ENCODE data around the gene ERC2.

DNA sequence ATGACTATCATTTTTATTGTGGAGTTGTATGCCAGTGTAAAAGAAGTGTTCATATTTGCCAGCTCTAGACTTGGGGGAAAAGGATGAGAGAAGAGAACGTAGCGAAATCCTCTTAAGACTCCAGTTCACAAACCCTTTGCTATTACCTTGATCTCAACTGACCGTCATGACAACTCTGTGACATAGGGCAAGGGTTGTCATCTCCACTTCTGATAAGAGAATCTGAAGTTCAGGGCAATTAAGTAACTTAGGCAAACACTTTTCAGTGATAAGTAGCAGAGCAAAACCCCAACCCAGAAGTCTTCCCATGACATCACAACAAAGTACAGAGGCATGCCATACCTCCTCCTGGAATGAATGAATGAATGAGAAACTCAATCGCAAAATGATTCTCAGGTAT is 940.9 kb downstream of the ERC2 start:
- TF ChIP-seq CTCF (conservative IDR thresholded peaks at IDR 0.05; ENCODE audit: low read depth, low read length) (no peak), EZH2 (IDR thresholded peaks at IDR 0.05; ENCODE audit: low read length, unreplicated experiment) (no peak)

All from PC-3 (cell line).